Stimulated activated CD8-positive, alpha-beta memory T cell treated with anti-CD3 and anti-CD28 coated beads, Interleukin-7, amount 100 ng/mL, for 48 hours (primary cell): Measurements from ENCODE around the gene MED26.

Experiments
- DNase-seq, 2 donors: peaks; one replicate each; pipeline ENCODE4 v3.0.0-alpha.2; 2020; ENCODE audit warnings: low read depth in 1 of 2; ENCODE audit errors: extremely low read depth in 1 of 2

Gene MED26

DNA sequence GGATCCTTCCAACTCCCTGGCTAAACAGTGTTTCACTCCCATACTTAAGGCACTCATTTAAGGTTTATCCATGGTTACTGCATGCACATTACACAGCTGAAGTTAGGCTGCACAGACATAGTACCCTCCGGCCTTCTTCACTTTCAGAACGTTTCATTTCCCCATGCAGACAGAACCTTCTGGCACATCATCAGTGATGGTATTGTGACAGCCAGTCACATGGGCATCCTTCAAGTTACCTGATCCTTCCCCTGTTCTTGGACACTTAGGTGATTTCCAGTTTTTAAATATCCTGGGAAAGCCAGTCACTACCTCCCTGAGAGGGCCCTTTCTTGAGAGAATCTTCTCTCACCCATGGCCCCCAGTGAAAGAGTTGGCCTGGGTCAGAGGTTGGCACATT, 22.8 kb upstream of the MED26 start:
- no peak for DNase-seq

DNA sequence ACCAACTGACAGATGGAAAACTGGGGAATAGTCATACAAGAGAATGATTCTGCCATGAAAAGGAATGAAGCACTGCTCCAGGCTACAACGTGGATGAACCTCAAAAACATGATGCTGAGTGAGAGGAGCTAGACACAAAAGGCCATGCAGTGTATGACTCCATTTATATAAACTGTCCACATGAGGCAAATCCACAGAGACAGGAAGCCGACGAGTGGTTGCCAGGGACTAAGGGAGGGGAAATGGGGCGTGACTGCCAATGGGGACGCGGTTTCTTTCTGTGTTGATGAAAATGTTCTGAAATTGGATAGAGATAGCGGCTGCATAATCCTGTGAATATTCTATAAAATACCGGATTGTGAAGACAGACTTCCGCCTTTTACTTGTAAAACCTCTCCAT, 21.7 kb upstream of the MED26 start:
- no peak for DNase-seq

GRCh38 chr19:16645140-16645539, 17.1 kb upstream of the MED26 start:
- DNase-seq, result no peak

- no peak for DNase-seq
Observed at GRCh38 chr19:16641695-16642094, 13.7 kb upstream of the MED26 start.

- DNase-seq, result no peak
Observed at GRCh38 chr19:16640951-16641350, 12.9 kb upstream of the MED26 start.

DNA sequence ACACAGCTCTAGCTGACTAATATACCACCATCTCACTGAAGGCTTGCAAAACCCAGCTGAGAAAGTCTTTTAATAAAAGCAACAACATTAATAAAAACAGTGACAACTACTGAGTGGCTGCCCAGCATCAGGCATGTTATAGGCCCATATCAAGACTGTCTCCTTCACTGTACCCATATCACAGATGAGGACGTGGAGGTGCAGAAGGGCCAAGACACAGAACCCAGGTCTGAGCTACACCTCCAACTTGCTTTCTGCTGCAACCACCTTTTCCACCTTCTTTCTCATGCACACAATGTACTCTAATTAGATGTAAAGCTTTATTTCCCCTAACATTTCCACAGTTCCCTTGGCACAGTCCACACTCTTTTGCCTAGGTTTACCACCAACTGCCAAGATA, 10.7 kb upstream of the MED26 start:
- no peak for DNase-seq

DNA sequence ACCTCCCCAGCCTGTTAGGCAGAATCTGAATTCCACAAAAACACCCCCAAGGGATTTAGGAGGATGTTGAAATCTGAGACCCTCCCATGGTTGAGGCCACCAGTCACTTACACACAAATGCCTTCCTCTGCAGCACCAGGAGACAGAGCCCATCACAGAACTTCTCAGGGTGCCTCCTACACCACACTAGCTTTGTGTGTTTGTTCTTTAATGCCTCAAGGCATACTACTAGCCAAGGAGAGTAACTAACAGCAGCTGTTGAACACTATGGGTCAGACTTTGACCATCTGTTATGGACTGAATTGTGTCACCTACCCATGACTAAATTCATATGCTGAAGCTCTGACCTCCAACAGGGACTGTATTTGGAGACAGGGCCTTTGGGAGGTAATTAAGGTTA, 9.5 kb upstream of the MED26 start:
- no peak for DNase-seq

GRCh38 chr19:16631465-16631864, 3.5 kb upstream of the MED26 start:
- no peak for DNase-seq

GRCh38 chr19:16628984-16629691, 1.1 kb upstream of the MED26 start:
- DNase-seq, result no peak

- no peak for DNase-seq
Observed at GRCh38 chr19:16627928-16628182, 149 bp downstream of the MED26 start.

- DNase-seq, result no peak
Observed at GRCh38 chr19:16627193-16627927, 644 bp downstream of the MED26 start.

DNA sequence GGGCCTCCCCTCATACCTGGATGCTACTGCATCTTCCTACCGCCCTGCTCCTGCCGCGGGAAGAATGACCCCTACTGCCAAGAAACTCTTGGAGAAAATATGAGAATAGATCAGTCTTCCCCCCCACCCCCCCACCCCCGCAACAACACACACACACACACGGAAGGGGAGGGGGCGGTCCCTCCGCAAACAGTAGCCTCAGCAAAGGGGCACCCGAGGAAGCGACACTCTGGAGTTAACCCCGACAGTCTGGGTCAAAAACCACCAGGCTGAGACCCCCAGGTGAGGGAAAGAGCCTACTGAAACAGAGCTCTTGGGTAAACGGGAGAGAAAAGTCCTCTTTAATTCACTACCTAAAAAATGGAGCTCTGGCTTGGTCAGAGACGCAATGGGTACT, 1.2 kb downstream of the MED26 start:
- no peak for DNase-seq

DNA sequence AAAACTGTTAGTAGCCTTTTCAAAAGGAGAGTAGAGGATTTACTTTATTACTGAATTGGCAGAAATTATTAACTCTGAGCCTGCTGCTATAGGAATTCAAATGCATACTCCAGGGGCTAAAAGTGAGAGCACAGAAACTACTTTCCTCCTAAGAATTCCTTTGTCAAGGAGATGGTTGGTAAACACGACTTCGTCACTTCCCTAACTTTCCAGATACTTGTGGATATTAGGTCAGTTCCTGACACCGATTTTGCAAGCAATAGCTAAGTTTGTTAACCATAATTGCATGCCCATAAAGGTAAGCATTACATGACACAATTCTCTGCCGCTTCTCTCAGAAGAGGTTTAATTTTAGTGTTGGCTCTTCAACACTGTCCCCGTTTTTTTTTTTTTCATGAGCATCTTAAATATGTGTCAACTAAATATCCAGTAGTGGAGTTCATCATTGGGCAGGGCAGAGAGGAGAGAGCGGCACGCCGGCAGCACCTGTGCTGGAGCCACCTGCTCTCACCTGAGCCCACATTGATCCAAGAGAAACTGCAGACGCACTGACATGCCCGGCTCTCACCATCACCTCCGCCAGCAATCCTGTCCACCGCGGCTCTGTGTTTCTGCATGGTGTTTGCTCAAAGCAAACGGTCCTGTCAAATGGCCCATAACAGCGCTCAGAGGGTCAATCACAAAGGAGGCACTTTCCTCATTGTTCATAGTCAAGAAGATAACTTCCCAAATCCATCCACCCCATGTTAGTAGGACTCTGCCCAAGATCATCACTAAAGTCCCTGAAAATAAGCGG, 2.6 kb downstream of the MED26 start:
- DNase-seq, result no peak

GRCh38 chr19:16624236-16624635, 3.8 kb downstream of the MED26 start:
- no peak for DNase-seq

DNA sequence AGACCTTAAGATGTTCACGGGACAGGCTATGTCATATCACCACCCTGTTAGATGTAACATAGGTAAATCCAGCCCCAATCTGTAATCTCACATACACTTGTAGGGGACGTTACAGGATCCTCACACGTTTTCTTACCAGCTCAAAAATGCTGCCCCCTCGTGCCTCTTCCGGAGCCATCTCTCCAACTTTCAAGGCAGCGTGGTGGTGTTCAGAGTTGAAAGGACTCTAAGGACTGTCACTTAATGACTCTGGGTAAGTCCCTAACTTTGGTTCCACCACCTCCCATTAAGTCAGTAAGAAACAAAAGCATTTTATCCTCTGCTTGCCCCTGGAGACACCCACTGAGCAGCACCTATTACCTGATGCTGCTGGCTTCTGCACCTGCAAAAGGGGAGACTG, 4.4 kb downstream of the MED26 start:
- no peak for DNase-seq

DNA sequence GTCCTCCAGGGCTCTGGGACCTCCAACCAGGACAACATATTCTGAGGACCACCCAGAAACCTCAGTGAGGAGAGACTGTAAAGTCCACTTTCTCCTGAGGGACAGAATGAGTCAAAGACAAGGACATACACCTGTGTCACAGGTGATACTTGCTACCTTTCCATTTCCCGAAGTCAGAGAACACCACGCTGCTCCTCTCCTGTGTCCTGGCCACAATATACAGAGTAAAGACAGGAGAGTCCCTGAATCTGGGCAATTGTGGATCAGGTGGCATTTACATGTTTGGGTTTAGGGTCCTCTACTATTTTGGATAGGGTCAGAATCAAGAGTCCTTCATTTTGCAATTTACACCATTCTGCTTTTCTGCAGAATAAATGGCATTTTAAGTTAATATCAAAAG, 4.9 kb downstream of the MED26 start:
- no peak for DNase-seq

- DNase-seq, result no peak
Observed at GRCh38 chr19:16621165-16621800, 6.7 kb downstream of the MED26 start.

DNA sequence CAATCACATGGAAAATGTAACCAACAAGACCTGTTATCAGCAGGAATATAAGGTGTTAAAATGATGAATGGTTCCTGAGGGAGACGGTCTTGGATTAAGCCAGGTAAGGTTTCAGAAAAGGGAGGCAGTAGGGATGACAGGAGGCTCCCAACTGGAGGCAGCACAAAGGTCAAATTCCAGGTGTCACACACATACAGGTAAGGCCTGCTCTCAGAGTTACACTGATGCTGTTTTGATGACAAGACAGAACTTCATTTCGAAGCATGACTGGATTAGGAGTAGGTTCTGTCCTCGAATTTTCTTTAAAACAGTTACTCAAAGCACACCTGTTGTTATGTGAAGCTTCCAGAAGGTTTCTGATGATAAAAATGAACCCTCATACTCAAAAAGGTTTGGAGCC, 7.4 kb downstream of the MED26 start:
- no peak for DNase-seq

- DNase-seq, result no peak
Observed at GRCh38 chr19:16620018-16620417, 8.0 kb downstream of the MED26 start.

DNA sequence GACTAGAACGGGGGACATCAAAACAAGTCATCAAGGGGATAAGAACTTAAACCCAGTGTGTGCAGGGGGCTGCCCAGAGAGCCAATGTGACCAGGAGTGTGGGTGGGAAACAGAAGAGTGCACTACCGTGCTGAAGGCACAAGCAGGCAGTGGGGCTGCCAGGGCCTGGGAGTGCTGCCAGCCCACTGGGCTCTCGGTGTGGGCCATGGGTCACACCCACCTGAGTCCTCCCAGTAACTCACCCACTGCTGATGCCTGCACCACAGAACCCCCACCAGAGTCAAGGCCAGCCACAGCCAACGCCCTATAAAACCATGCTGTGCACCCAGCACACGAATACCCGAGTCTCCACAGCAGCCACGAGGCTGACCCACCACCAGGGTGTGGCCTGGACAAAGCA, 8.5 kb downstream of the MED26 start:
- no peak for DNase-seq

- no peak for DNase-seq
Observed at GRCh38 chr19:16618248-16618647, 9.8 kb downstream of the MED26 start.

- no peak for DNase-seq
Observed at GRCh38 chr19:16615808-16616207, 12.2 kb downstream of the MED26 start.
